Measurements from ENCODE around the gene BCAR3.
"Not testable (repeated sequence)": the region's sequence is repeated elsewhere in the genome, so short reads cannot be mapped to it uniquely, and the experiment has no call there.

Gene BCAR3

DNA sequence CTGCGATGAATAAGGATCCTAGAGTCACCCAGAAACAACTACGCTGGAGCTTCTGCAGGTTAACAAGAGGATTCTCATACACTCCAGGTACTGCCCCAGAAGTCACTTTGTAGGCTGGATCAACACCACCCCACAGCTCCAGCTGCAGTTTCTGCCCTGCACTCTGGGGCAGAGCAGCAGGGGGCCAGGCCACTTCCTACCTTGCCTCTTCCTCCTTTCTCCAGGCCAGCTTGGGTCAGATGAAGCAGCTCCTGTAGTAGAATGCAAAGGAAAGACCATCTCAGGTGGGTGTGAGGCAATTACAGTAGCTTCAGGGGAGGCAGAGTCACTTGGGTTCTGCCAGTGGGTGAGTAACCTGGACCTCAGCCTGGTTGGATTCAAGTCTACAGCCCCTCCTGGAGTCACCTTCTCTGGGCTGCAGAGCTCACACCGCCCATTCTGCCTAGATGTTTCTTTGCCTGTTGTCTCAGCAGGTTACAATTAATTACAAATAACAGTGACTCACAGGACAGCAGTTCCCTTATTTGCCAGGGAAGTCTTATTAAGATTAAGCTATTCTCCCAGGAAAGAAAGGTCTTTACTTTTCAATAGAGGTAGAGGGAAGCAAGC is 24.4 kb upstream of the BCAR3 start:
- no peak for DNase-seq

DNA sequence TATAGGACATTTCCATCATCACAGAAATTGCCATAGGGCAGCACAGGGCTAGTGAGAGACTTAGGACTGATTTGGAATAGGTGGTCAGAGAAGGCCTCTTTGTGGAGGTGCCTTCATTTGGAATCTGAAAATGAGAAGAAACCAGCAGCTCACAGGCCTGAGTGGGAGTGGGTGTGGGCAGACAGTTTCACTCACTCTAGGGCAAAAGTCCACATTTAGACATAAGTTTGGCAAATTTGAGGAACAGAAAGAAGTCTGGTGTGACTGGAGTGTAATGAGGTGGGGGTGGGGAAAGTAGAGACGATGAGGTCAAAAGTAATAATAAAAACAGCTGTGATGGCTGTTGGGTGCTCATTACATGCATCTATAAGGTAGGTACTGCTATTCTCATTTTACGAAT is 22.4 kb upstream of the BCAR3 start:
- DNase-seq = no peak

DNA sequence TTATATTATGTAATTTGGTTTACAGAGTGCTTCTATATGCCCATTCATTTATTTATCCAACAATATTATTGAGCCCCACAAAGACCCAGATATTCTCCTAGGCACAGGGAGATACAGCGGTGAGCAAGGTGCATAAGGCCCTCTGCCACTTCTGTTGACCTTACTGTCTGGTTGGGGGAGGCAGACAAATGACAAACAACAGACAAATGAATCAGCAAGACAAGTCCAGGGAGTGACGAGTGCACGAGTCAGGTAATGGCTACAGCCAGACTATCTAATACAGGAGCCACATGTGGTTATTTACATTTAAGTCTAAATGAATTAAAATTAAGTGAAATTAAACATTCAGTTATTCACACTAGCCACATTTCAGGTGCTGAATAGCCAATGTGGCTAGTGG is 22.0 kb upstream of the BCAR3 start:
- no peak for DNase-seq

DNA sequence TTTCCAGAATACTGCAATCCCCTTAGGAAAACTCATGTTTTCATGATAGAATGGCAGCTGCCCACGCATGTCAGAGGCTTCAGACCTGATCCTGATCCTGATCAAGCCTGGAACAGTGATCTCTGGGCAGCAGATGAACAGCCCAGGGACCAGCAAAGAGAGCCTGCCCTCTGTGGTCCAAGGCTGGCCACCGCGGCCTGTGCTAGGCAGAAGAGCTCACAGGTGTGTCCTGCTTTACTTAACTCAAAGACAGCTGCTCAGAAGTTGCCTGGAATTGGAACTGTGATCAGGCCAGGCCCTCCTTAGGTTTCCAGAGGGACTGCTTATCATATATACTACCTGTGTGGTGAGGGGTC is 21.2 kb upstream of the BCAR3 start:
- no peak for DNase-seq

DNA sequence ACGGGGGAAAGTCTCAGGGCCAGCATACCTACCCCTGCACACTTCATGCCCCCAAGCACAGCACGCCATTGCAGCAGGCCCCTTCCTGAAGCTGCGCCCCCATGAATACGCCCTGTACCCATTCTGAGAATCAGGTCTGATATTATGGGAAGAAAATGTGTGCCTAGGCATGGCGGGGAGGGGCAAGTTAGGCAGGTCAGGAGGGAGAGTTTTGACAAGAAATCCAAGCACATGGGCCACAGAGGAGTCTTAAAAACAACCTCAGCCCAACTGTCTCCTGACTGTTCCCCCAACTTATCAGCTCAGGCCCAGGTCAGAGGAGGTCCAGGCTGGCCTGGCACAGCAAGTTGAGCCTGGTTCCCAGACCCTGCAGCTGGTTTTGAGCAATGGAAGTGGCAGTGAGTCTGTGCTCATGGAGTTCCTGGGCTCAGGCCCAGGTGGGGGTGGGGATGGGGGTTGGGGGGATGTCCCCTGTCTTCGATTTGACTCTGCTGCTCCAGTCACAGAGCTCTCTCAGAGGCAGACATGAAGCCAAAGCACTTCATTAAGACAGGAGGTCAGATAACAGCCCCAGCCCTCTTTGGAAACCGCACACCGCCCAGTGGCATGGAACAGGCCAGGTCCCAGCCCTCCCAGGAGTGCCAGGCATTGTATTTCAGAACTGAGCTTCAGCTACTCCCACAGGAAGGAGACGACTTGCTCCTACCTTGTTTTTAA is 20.6 kb upstream of the BCAR3 start:
- DNase-seq = no peak

DNA sequence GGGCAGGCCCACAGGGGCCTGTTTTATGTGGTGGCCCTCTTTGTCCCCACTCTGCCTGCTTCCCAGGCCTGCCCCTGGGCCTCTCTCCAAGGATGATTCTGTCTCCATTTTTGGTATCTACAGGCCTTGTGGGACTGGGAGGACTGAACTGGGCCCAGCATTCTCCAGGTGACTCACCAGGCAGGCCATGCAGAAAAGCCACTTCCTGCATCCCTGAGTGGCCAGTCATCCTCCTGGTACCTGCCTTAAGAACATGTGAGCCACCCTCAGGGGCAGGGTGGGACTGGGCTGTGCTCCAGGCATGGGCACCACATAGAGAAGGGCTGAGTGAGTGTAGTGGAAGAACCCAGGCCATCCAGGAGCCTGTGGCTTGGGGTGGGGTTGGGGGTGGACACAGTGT is 20.0 kb upstream of the BCAR3 start:
- no peak for DNase-seq

DNA sequence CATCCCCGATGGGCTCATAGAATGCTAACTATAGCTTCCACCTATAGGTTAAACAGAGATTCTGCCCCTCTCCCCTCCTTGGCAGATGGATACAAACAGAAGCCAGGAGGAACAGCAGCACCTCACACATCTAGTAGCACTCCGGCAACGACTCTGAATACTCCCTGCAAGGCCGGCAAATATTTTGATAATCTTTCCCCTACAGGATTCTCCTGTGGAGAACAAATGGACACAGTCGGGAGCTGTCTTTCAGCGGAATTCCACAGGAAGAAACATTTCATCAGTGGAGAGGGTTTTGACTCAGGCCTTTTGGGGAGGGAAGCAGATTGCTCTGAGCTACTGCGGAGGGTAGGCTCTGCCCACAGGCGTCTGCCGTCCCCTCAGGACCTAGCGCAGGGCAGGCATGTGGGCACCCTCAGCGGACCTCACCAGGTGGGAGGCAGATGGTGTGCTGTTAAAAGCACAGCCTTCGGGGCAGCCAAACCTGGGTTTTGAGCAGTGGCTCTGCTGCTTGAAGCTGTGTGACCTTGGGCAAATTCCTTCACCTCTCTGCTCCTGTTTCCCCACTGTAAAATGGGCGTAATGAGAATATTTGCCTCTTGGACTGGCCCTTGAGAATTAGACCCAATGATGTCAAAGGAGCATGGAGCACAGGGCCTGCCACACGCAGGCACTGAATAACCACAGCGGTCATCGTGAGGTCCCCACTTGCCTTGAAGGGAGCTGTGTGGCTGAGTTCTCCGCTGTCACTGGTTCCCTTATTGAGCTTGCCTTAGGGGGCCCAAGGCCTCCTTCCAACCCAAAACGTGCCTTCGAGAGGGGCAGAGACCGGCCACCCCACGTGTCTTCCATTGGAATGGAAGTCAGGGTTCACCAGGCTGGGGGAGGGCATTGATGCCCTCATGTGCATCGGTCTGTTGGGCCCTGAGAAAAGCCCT is 19.2 kb upstream of the BCAR3 start:
- no peak for DNase-seq

DNA sequence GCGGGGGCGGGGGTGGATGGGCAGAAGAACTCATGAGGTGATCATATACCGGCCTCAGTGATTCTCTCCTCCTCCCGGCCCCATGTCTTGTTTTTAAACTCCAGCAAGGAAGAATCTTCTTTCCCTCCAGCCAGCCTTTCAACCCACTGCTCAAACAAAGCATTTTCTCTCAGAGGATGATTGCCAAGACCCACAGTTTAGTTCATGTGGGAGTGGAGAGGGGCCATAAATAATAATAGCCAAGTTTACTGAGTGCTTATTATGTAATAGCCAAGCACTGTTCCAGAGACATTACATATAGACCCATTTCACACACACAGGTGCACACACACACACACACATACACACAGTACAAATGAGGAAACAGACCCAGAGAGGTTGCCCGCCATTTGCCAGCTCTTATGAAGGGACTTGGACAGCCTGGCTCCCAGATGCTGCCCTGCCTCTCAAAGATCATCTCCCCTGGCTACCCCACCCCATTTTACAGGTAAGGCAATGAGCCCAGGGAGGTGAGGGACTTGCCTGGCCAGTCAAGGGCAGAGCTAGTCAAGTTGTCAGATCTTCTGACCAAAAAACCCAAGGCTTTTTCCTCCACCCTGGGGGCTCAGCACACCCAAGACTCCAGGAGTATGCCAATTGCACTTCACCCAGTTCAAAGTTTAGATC is 18.0 kb upstream of the BCAR3 start:
- no peak for DNase-seq

DNA sequence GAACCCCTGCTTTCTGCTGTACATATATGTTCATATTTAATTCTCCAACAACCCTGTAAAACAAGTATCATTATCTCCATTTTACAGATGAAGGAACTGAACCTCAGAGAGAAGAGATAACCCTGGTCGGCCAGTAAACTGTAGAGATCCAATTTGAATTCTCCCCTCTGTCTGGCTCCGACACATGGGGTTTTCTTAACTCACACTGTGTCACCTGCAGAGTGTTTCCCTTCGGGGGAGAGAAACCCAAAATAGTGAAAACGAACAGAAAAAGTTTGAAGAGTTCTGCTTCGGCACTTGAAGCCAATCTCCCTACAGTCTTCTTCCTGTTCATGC is 17.4 kb upstream of the BCAR3 start:
- no peak for DNase-seq

DNA sequence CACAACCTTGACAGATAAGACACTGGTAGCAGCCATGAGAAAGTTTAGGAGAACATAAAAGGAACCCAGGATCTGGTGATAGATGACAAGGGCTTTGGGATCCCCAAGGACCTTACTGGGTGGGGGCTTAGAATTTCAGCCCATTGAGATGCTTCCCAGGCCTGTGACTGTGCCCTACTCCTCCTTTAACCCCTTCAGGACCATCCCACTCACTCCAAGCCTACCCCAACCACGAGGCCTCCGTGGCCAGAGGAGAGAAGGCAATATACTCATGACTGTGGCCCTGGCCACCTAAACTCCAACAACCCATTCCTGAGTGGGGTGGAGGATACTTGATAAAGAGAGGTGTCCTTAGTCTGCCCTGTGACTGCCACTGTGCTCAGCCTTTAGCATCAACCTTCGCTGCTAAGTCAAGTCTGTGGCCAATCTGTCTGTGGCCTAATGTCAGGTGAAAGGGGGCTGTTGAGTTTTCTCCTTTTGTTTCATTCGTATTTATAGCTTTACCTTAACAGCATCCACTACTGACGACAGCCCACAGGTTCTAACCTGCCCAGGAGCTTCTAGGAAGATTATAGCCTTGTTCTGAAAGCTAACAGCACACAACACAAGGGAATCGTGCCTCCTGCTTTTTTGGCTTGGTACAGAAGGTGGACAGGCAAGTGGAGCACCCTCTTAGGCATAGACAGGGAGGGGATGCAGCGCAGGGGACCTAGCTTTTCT is 16.9 kb upstream of the BCAR3 start:
- DNase-seq = no peak

DNA sequence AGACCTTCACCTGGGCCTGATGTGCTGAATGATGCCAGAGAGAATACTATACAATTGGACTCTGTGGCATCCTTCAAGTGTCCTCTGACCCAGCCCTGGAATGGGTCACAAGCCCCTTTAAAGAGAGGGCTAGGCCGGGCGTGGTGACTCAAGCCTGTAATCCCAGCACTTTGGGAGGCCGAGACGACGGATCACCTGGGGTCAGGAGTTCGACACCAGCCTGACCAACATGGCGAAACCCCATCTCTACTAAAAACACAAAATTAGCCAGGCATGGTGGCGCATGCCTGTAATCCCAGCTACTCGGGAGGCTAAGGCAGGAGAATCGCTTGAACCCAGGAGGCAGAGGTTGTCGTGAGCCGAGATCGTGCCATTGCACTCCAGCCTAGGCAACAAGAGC is 15.9 kb upstream of the BCAR3 start:
- not testable (repeated sequence) for DNase-seq

DNA sequence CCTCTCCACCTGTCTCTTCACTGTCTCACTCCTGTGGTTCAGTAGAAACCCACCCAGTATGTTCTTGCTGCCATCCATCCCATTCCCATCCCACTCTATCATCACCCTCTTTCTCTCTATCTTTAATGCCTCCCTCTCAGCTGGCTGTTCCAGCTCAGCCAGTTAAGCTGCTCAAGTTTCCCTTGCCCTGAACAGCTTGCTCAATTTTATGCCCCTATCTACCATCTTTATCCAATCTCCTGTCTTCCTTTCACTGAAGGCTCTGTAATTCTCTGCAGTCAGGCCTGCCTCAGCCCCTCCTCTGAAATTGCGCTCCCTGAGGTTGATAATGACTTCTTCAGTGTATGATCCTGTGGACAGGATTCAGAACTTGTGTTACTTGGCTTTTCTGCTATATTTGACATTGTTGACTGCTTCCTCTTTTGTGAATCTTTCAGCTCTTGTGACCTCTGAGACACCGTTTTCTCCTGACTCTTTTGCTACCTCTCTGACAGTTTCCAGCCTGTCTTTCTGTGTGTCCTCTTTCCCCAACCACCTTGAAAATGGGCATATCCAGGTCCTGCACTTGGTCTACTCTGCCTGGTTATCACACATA is 13.9 kb upstream of the BCAR3 start:
- DNase-seq = no peak

DNA sequence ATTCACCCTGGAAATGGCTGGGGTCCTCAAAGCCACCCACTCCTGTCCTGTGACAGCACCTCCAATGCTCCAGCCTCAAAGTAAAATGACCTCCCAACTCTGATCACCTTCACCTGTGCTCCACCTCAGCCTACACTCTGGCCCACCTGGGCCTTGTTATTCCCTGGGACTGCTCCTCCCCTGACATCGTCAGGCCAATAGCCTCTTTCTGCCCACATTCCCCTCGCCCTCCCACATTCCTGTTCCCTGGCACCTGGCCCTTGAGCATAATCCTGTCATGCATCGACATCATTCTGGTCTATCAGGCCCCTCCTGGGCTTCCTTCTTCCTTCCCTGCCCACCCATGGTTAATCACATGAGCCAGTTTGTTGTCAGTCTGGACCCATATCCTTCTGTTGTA is 13.2 kb upstream of the BCAR3 start:
- DNase-seq = no peak

DNA sequence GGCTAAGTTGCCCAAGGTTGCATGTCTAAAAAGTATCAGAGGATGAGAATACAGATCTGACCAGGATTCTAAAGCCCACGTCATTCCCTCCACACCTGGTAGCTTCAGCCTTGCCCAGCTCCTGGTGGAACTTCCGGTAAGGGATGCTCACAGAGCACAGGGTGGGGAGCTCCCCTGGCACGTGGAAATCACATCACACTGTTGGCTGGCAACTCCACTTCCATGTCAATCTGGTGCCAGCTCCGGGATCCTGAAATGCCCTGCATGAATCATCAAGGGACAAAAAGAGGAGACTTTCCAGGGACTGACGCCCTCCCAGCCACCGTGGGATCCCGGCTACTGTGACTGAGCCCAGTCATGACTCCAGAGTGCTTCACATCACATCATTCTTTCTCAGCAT is 12.4 kb upstream of the BCAR3 start:
- DNase-seq = no peak

DNA sequence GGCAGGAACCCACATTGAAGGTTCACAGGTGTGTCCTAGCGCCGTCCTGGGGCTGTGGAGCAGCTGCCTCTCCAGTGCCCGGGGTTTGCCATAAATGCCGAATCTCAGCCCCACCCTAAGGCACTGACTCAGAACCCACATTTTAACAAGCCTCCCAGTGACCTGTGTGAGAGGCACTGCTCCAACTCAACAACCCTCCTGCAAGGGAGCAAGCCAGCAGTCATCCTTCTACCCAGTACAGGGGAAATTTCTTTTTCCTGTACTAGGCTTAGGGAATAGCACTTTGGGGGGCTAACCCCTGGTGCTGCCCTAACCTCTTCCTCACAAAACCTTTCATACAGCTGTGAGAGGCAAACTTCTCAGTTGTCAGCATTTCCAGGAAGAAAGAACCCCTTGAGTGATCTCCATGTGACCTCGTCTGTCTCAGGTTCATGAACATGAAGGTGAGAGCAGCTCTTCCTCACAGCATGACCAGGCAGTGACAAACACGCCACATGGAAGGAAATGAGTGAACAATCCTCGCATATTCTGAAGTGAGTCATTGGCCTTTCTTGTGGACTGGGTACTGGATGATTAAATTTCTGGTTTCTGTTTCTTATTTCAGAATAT is 11.4 kb upstream of the BCAR3 start:
- no peak for DNase-seq

DNA sequence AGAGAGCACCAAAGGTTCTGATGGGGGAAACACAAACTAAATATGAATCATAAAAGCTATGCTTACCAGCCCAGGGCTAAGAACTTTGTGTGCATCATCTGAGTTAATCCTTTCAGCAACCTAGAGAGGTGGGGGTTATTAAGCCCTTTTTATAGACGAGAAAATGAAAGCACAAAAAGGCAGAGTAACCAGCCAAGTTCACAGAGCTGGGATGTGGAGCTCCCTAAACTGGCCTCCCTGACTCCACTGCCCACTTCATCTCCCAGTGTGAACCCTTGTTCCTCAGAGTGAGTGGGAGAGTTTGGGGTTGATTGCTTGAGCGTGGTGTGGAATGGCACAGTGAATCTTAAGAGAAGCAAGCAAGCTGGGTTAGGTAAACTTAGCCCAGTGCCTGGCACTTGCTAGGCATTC is 10.8 kb upstream of the BCAR3 start:
- DNase-seq = no peak

DNA sequence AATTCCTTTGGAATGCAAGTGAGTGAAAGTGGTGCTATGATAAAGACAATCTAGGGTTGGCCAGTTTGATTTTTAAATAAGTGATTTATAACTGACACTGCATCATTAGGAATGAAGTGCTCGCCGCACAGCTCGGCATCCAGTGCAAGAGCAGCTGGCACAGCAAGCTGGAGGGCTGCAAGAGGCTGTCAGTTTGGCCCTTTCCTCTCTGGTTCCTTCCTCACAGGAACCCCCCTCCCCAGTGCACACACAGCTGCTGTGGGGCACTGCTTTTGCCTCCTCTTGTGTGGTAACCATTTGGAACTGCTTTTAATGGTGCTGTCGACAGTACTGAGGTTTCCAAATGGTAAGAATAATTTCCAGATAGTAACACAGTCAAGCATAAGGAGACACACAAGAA is 10.4 kb upstream of the BCAR3 start:
- DNase-seq = no peak

DNA sequence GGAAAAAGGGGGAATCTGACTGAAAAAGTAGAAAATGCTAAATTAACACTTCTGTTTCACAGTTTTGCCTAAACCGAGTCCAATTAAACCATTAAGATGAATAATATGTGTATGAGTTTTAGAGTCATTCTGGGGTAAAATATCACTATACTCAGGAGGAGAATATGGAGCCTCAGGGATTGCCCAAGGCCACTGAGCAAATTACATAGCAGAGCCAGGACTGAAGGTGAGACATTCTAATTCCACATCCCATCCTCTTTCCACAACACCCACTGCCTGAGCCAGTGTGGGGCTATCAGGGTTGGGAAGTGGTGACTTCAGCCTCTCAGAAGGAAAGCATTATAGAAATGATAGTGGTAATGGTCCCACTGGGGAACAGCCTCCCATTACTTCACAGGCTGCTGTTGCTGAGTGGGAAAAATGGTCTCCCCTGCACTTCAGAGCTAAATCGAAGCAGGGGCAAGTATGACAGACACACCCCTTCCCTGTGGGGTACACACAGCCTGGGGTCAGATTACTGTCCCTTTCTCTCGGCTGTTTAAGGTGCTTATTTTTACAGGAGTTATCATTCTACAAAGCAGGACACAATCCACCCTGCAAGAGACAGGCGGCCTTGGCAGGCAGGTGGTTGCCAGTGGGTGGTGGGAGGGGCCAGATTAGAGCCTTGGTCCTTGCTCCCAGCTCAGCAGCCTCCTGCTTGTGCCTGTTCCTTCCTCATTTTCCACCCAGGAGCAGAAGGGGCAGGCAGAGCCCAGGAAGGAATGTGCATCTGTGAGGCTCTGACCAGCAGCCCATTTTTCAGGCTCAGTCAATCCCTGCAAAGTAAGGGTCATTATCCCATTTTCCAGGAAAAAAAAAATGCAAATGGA is 9.5 kb upstream of the BCAR3 start:
- DNase-seq = no peak

DNA sequence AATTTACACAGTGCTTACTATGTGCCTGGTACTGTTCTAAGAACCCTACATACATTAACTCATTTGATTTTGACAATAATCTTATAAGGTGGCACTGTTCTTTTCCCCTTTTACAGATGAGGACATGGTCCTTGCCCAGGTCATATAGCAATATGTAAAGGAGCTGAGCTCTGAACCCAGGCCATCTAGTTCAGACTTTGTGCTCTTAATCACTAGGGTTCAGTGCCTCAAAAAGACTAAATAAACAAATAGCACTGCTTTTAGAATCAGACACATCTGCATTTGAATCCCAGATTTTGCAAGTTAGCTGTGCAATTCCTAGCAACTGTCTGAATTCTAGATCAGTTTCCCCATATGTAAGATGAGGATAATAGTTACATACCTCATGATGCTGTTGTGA is 8.7 kb upstream of the BCAR3 start:
- DNase-seq = no peak

DNA sequence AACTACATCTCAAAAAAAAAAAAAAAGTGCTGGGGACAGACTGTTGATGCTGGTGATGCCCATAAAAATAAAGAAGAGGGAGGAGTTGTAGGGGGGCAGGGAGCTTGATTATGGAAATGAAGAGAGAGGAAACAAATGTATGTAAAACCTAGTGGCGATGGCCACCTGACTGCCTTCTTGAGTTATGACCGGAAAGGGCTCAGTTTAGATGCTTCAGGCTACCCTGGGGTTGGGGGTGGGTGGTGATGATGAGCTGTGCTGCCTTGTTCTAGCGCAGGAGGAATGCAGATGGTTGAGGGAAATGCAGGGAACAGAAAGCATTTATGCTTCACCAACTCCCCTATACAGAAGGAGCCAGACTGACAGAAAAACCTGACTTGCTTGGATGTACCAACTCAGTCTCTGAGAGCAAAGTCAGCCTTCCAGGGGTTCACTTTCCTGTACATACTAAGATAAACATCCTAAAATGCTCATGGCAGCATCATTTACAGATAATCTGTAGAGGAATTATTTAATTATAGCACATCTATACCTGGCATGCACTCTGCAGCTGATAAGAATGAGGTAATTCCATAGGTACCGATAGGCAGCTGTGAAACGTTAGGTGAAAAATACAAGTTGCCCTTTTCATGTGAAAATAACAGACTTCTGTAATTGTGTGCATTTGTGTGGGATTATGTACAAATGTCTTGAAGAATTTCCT is 8.0 kb upstream of the BCAR3 start:
- DNase-seq = no peak
